H9 (cell line): Measurements from ENCODE around the gene SUPT20HL1. TPM values are rescaled to one million over a fixed set of nuclear protein-coding genes. Genes with fewer than 3 reads are reported as not detected.

Experiments
- DNase-seq: peaks from one replicate; pipeline ENCODE4 v3.0.0-alpha.2; 2017
- H2AFZ ChIP-seq: one replicate; pipeline ENCODE4 v1.6.1; 2013; ENCODE audit warnings: mild to moderate bottlenecking, low read length, control low read depth, moderate library complexity
- H2AK5ac ChIP-seq: 2 replicates; pipeline ENCODE4 v1.6.1; 2013; ENCODE audit warnings: low read length, control low read depth, mixed read lengths; ENCODE audit not compliant: insufficient read length
- H2BK120ac ChIP-seq: one replicate; pipeline ENCODE4 v1.6.1; 2013; ENCODE audit warnings: low read depth, mild to moderate bottlenecking, low read length, control low read depth, inconsistent platforms; ENCODE audit not compliant: poor library complexity, severe bottlenecking
- H2BK12ac ChIP-seq: 2 replicates; pipeline ENCODE4 v1.6.1; 2013; ENCODE audit warnings: low read length, control low read depth, mixed read lengths, low read depth; ENCODE audit not compliant: insufficient read length
- H2BK15ac ChIP-seq: 2 replicates; pipeline ENCODE4 v1.6.1; 2013; ENCODE audit warnings: low read depth, low read length, control low read depth
- H2BK20ac ChIP-seq: one replicate; pipeline ENCODE4 v1.6.1; 2013; ENCODE audit warnings: low read depth, mild to moderate bottlenecking, low read length, control low read depth, inconsistent platforms; ENCODE audit not compliant: poor library complexity, severe bottlenecking
- H2BK5ac ChIP-seq: 2 replicates; pipeline ENCODE4 v1.6.1; 2013; ENCODE audit warnings: low read length, control low read depth, mixed read lengths; ENCODE audit not compliant: insufficient read length
- H3K14ac ChIP-seq: 2 replicates; pipeline ENCODE4 v1.6.1; 2013; ENCODE audit warnings: low read length, control low read depth; ENCODE audit not compliant: insufficient read depth
- H3K18ac ChIP-seq: 2 replicates; pipeline ENCODE4 v1.6.1; 2013; ENCODE audit warnings: low read depth, mild to moderate bottlenecking, mixed read lengths, low read length, control low read depth; ENCODE audit not compliant: insufficient read length
- H3K23ac ChIP-seq: 2 replicates; pipeline ENCODE4 v1.6.1; 2013; ENCODE audit warnings: low read length, control low read depth, mixed read lengths, low read depth; ENCODE audit not compliant: insufficient read length
- H3K23me2 ChIP-seq: 2 replicates; pipeline ENCODE4 v1.6.1; 2013; ENCODE audit warnings: low read depth, mild to moderate bottlenecking, mixed read lengths, low read length, control low read depth; ENCODE audit not compliant: insufficient read length, poor library complexity, severe bottlenecking
- H3K27ac ChIP-seq: 2 replicates; pipeline ENCODE4 v1.5.1; 2013; ENCODE audit warnings: low read length, control low read depth, mixed read lengths, low read depth; ENCODE audit not compliant: insufficient read length
- H3K27me3 ChIP-seq: 2 replicates; pipeline ENCODE4 v1.6.1; 2013; ENCODE audit warnings: low read length, control low read depth, inconsistent platforms; ENCODE audit not compliant: insufficient read depth
- H3K4ac ChIP-seq: 2 replicates; pipeline ENCODE4 v1.6.1; 2013; ENCODE audit warnings: low read depth, mild to moderate bottlenecking, control low read depth, inconsistent platforms, low read length, moderate library complexity
- H3K4me1 ChIP-seq: 2 replicates; pipeline ENCODE4 v1.6.1; 2013; ENCODE audit warnings: low read length, control low read depth, inconsistent platforms; ENCODE audit not compliant: insufficient read depth
- H3K4me2 ChIP-seq: 2 replicates; pipeline ENCODE4 v1.6.1; 2013; ENCODE audit warnings: low read length, control low read depth, mixed read lengths; ENCODE audit not compliant: insufficient read length, insufficient read depth
- H3K56ac ChIP-seq: 2 replicates; pipeline ENCODE4 v1.6.1; 2013; ENCODE audit warnings: low read depth, mild to moderate bottlenecking, mixed read lengths, low read length, control low read depth; ENCODE audit not compliant: insufficient read length
- H3K79me1 ChIP-seq: 2 replicates; pipeline ENCODE4 v1.6.1; 2013; ENCODE audit warnings: low read depth, mild to moderate bottlenecking, moderate library complexity, low read length, control low read depth, inconsistent platforms; ENCODE audit not compliant: insufficient read depth, poor library complexity, severe bottlenecking
- H3K79me2 ChIP-seq: 2 replicates; pipeline ENCODE4 v1.6.1; 2013; ENCODE audit warnings: low read length, control low read depth, inconsistent platforms; ENCODE audit not compliant: insufficient read depth
- H3K9ac ChIP-seq: 2 replicates; pipeline ENCODE4 v1.6.1; 2013; ENCODE audit warnings: low read length, control low read depth, mixed read lengths; ENCODE audit not compliant: insufficient read length; ENCODE audit errors: extremely low read depth
- H3K9me3 ChIP-seq: one replicate; pipeline ENCODE4 v1.6.1; 2013; ENCODE audit warnings: low read depth, low read length, inconsistent platforms; ENCODE audit not compliant: control insufficient read depth
- H3T11ph ChIP-seq: one replicate; pipeline ENCODE4 v1.6.1; 2013; ENCODE audit warnings: mild to moderate bottlenecking, low read length, control low read depth, inconsistent platforms
- H4K20me1 ChIP-seq: one replicate; pipeline ENCODE4 v1.6.1; 2013; ENCODE audit not compliant: control insufficient read depth, insufficient read length, insufficient read depth
- H4K5ac ChIP-seq: 2 replicates; pipeline ENCODE4 v1.6.1; 2013; ENCODE audit warnings: low read depth, mild to moderate bottlenecking, mixed read lengths, low read length, control low read depth; ENCODE audit not compliant: insufficient read length
- H4K8ac ChIP-seq: replicated peaks from 2 replicates; pipeline ENCODE4 v1.6.1; 2013; ENCODE audit warnings: low read length, control low read depth, mixed read lengths, low read depth; ENCODE audit not compliant: insufficient read length
- H4K91ac ChIP-seq: 2 replicates; pipeline ENCODE4 v1.6.1; 2013; ENCODE audit warnings: low read depth, mild to moderate bottlenecking, moderate library complexity, mixed read lengths, low read length, control low read depth; ENCODE audit not compliant: insufficient read length
- H3K27ac Mint-ChIP-seq, 3 experiments: 2 replicates in 2 of 3; 3 replicates in 1 of 3; pipeline ENCODE4 v1.8.0; 2020 to 2021; ENCODE audit warnings: mixed read lengths in 3 of 3, mild to moderate bottlenecking in 1 of 3, moderate library complexity in 1 of 3
- H3K27me3 Mint-ChIP-seq: 2 replicates; pipeline ENCODE4 v1.8.0; 2021; ENCODE audit warnings: low read depth, mild to moderate bottlenecking, moderate library complexity, mixed read lengths
- H3K36me3 Mint-ChIP-seq, 3 experiments: 2 replicates in 2 of 3; 3 replicates in 1 of 3; pipeline ENCODE4 v1.8.0; 2020 to 2021; ENCODE audit warnings: low read depth in 3 of 3, mixed read lengths in 3 of 3; ENCODE audit not compliant: insufficient read depth in 1 of 3
- H3K4me1 Mint-ChIP-seq, 2 experiments: 2 replicates each; pipeline ENCODE4 v1.8.0; 2020; ENCODE audit warnings: mixed read lengths in 2 of 2
- H3K4me3 Mint-ChIP-seq, 2 experiments: 2 replicates in 1 of 2; 3 replicates in 1 of 2; pipeline ENCODE4 v1.8.0; 2020 to 2021; ENCODE audit warnings: mild to moderate bottlenecking in 2 of 2, mixed read lengths in 2 of 2, moderate library complexity in 1 of 2
- H3K9me3 Mint-ChIP-seq, 2 experiments: 2 replicates in 1 of 2; 3 replicates in 1 of 2; pipeline ENCODE4 v1.8.0; 2020; ENCODE audit warnings: mild to moderate bottlenecking in 2 of 2, mixed read lengths in 2 of 2, moderate library complexity in 1 of 2
- CTCF ChIP-seq: fragments of 200-600 bp; sonication (generic); conservative IDR thresholded peaks from 3 replicates; pipeline ENCODE4 v1.8.0; 2021; ENCODE audit warnings: antibody characterized with exemption, mild to moderate bottlenecking
- WGBS: extraction: QIAGEN DNeasy Blood & Tissue Kit; methylation state at CpG from one replicate; pipeline ENCODE4 v1.1.7; 2013; ENCODE audit warnings: missing lambda C conversion rate, low lambda C conversion rate, mixed read lengths; ENCODE audit not compliant: insufficient read length; ENCODE audit errors: extremely low coverage; 5-methylcytosine and 5-hydroxymethylcytosine counted together
- total RNA-seq: library from RNA; stranded (reverse); gene quantifications from 2 replicates; pipeline ENCODE4 v1.2.1, GENCODE V29; 2021

SUPT20HL1 gene
- total RNA-seq, 1 experiment from 2014 or later, result not detected

GRCh38 chrX:24396931-24397279 lies 36.5 kb downstream of the SUPT20HL1 start:
- Histone ChIP-seq H3K4me1 (no peaks in the 10 kb centered on the region), H3K9ac (no peak overlapping the region), H4K20me1 (no peaks in the 10 kb centered on the region), H3K27me3 (no peaks in the 10 kb centered on the region; the same call in 1 of the 2 replicates), H3K23me2 (no peaks in the 10 kb centered on the region), H2BK15ac (no peak overlapping the region), H2BK5ac (no peak overlapping the region), H3K9me3 (no peaks in the 10 kb centered on the region), H4K8ac (no peak overlapping the region), H3K14ac (no peak overlapping the region), H2BK120ac (no peak overlapping the region), H2BK12ac (no peak overlapping the region), H3K79me2 (no peaks in the 10 kb centered on the region), H3K56ac (no peak overlapping the region), H3K79me1 (no peaks in the 10 kb centered on the region), H3K4ac (no peak overlapping the region), H3K4me2 (no peak overlapping the region), H2AFZ (no peak overlapping the region), H3T11ph (no peak overlapping the region), H3K27ac (no peak overlapping the region), H4K91ac (no peak overlapping the region), H3K18ac (no peak overlapping the region), H3K23ac (no peak overlapping the region), H4K5ac (no peak overlapping the region), H2AK5ac (no peak overlapping the region), H2BK20ac (no peak overlapping the region)
- Mint-ChIP-seq H3K36me3 (no peaks in the 10 kb centered on the region), H3K4me3 (no peak overlapping the region), H3K27me3 (0 out of 2 replicates have a peak, but pooled peaks cover 2% of the 10 kb centered on the region), H3K4me1 (peaks cover 30 to 40% of the 10 kb centered on the region in 2 experiments), H3K27ac (no peak overlapping the region), H3K9me3 (no peaks in the 10 kb centered on the region)
- no peak for TF ChIP-seq CTCF
- no peak for DNase-seq
- WGBS, result no CpG with 5 or more reads among the region's 1 CpG
